ENCODE data around the gene SEC31A.
"Not testable (repeated sequence)": the region's sequence is repeated elsewhere in the genome, so short reads cannot be mapped to it uniquely, and the experiment has no call there.

SEC31A gene

GRCh38 chr4:82818664-82819662 lies 72.0 kb downstream of the SEC31A start:
- no peak for DNase-seq (ENCODE audit: low read depth)
- TF ChIP-seq CTCF (IDR thresholded peaks at IDR 0.05; ENCODE audit: low read depth, low read length, missing control alignments): no peak
- H3K4me3 ChIP-seq (ENCODE audit: low read depth, low read length): no peak overlapping the region

- not testable (repeated sequence) for H3K4me3 ChIP-seq (ENCODE audit: low read depth, low read length); DNase-seq (ENCODE audit: low read depth)
These were observed 74.1 kb downstream of the SEC31A start for GRCh38 chr4:82816874-82817273.

GRCh38 chr4:82814034-82814433 lies 76.9 kb downstream of the SEC31A start:
- no peak overlapping the region for H3K4me3 ChIP-seq (ENCODE audit: low read depth, low read length)
- DNase-seq (ENCODE audit: low read depth): no peak
- no peak for TF ChIP-seq CTCF (IDR thresholded peaks at IDR 0.05; ENCODE audit: low read depth, low read length, missing control alignments)

GRCh38 chr4:82811838-82812341 lies 79.1 kb downstream of the SEC31A start:
- H3K4me3 ChIP-seq (ENCODE audit: low read depth, low read length): no peak overlapping the region
- TF ChIP-seq CTCF (IDR thresholded peaks at IDR 0.05; ENCODE audit: low read depth, low read length, missing control alignments): no peak
- DNase-seq (ENCODE audit: low read depth): no peak

DNA sequence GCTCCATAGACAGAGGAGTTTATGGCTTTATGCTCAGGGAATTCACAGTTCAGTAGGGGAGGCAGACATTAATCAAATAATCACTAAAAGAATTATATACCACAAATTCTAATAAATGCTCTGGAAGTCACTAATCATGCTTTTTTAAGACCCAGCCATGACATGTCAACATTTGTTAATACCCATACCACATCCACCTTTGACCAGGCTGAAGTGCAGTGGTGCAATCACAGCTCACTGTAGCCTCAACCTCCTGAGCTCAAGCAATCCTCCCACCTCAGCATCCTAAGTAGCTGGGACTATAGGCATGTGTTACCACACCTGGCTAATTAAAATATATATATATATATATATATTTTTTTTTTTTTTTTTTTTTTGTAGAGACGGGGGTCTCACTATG lies 79.6 kb downstream of the SEC31A start:
- H3K4me3 ChIP-seq (ENCODE audit: low read depth, low read length): no peak overlapping the region
- no peak for DNase-seq (ENCODE audit: low read depth)
- no peak for TF ChIP-seq CTCF (IDR thresholded peaks at IDR 0.05; ENCODE audit: low read depth, low read length, missing control alignments)

GRCh38 chr4:82810176-82810575 lies 80.8 kb downstream of the SEC31A start:
- H3K4me3 ChIP-seq (ENCODE audit: low read depth, low read length): no peak overlapping the region
- DNase-seq (ENCODE audit: low read depth): no peak
- TF ChIP-seq CTCF (IDR thresholded peaks at IDR 0.05; ENCODE audit: low read depth, low read length, missing control alignments): no peak

- DNase-seq (ENCODE audit: low read depth): no peak
- H3K4me3 ChIP-seq (ENCODE audit: low read depth, low read length): no peak overlapping the region
- TF ChIP-seq CTCF (IDR thresholded peaks at IDR 0.05; ENCODE audit: low read depth, low read length, missing control alignments): no peak
These were observed 81.3 kb downstream of the SEC31A start for GRCh38 chr4:82809619-82810018.
